IgD-negative memory B cell (primary cell): Measurements from ENCODE around the gene CIB4. TPM values are rescaled to one million over a fixed set of nuclear protein-coding genes. Genes with fewer than 3 reads are reported as not detected.
"Not testable (repeated sequence)": the region's sequence is repeated elsewhere in the genome, so short reads cannot be mapped to it uniquely, and the experiment has no call there.

ENCODE experiments used
- H3K27ac Mint-ChIP-seq, 3 donors: one replicate each; pipeline ENCODE4 v1.8.0; 2020 to 2022; ENCODE audit warnings: mild to moderate bottlenecking in 3 of 3, mixed read lengths in 3 of 3, moderate library complexity in 1 of 3
- H3K27me3 Mint-ChIP-seq: one replicate; pipeline ENCODE4 v1.8.0; 2021; ENCODE audit warnings: mixed read lengths
- H3K36me3 Mint-ChIP-seq: one replicate; pipeline ENCODE4 v1.8.0; 2020; ENCODE audit warnings: mild to moderate bottlenecking, mixed read lengths
- H3K4me1 Mint-ChIP-seq, 3 donors: one replicate each; pipeline ENCODE4 v1.8.0; 2020 to 2022; ENCODE audit warnings: mixed read lengths in 3 of 3, mild to moderate bottlenecking in 1 of 3
- H3K4me3 Mint-ChIP-seq, 4 donors: one replicate each; pipeline ENCODE4 v1.8.0; 2020 to 2022; ENCODE audit warnings: mild to moderate bottlenecking in 4 of 4, mixed read lengths in 4 of 4, moderate library complexity in 3 of 4
- H3K9me3 Mint-ChIP-seq, 3 donors: one replicate each; pipeline ENCODE4 v1.8.0; 2020 to 2021; ENCODE audit warnings: mixed read lengths in 3 of 3, mild to moderate bottlenecking in 1 of 3
- polyA plus RNA-seq: library from polyadenylated mRNA; unstranded; fragments of 300-500 nt; fragmentation: Illumina TruSeq; gene quantifications from one replicate; pipeline ENCODE4 v1.2.3, GENCODE V29; 2021

The CIB4 gene
- polyA plus RNA-seq, 1 donor from 2014 or later, result not detected

GRCh38 chr2:26672112-26672817 is 31.1 kb upstream of the CIB4 start:
- no peaks in the 10 kb centered on the region for H3K36me3 Mint-ChIP-seq
- H3K4me1 Mint-ChIP-seq, result no peaks in the 10 kb centered on the region
- H3K27ac Mint-ChIP-seq, result no peak overlapping the region
- H3K9me3 Mint-ChIP-seq, result peaks cover 0 to 3% (median 0%) of the 10 kb centered on the region in 3 donors
- peaks cover 28% of the 10 kb centered on the region for H3K27me3 Mint-ChIP-seq
- H3K4me3 Mint-ChIP-seq, result no peak overlapping the region

GRCh38 chr2:26671691-26672090 is 30.5 kb upstream of the CIB4 start:
- Mint-ChIP-seq H3K9me3 (peaks cover 0 to 4% (median 0%) of the 10 kb centered on the region in 3 donors), H3K4me1 (no peaks in the 10 kb centered on the region), H3K27ac (no peak overlapping the region), H3K4me3 (no peak overlapping the region), H3K36me3 (no peaks in the 10 kb centered on the region), H3K27me3 (peaks cover 28% of the 10 kb centered on the region)

GRCh38 chr2:26670931-26671460 is 29.8 kb upstream of the CIB4 start:
- no peaks in the 10 kb centered on the region for H3K36me3 Mint-ChIP-seq
- H3K27ac Mint-ChIP-seq, result no peak overlapping the region
- H3K4me3 Mint-ChIP-seq, result no peak overlapping the region
- H3K27me3 Mint-ChIP-seq, result peaks cover 28% of the 10 kb centered on the region
- no peaks in the 10 kb centered on the region for H3K4me1 Mint-ChIP-seq
- H3K9me3 Mint-ChIP-seq, result peaks cover 0 to 8% (median 0%) of the 10 kb centered on the region in 3 donors

GRCh38 chr2:26670171-26670570 is 29.0 kb upstream of the CIB4 start:
- Mint-ChIP-seq H3K27me3 (peaks cover 28% of the 10 kb centered on the region), H3K27ac (no peak overlapping the region), H3K4me1 (no peaks in the 10 kb centered on the region), H3K9me3 (peaks cover 0 to 12% (median 0%) of the 10 kb centered on the region in 3 donors), H3K36me3 (no peaks in the 10 kb centered on the region), H3K4me3 (no peak overlapping the region)

- Mint-ChIP-seq H3K9me3 (peaks cover 0 to 12% (median 0%) of the 10 kb centered on the region in 3 donors), H3K27ac (no peak overlapping the region), H3K4me1 (no peaks in the 10 kb centered on the region), H3K27me3 (peaks cover 24% of the 10 kb centered on the region), H3K4me3 (no peak overlapping the region), H3K36me3 (no peaks in the 10 kb centered on the region)
Observed at GRCh38 chr2:26668856-26669750, 27.9 kb upstream of the CIB4 start.

GRCh38 chr2:26668041-26668440 is 26.9 kb upstream of the CIB4 start:
- Mint-ChIP-seq H3K9me3 (peaks cover 0 to 15% (median 0%) of the 10 kb centered on the region in 3 donors), H3K36me3 (no peaks in the 10 kb centered on the region), H3K4me1 (no peaks in the 10 kb centered on the region), H3K4me3 (no peak overlapping the region), H3K27ac (no peak overlapping the region), H3K27me3 (peaks cover 24% of the 10 kb centered on the region)

GRCh38 chr2:26666671-26667070 is 25.5 kb upstream of the CIB4 start:
- Mint-ChIP-seq H3K36me3 (no peaks in the 10 kb centered on the region), H3K4me3 (no peak overlapping the region), H3K27ac (no peak overlapping the region), H3K9me3 (peaks cover 0 to 16% (median 0%) of the 10 kb centered on the region in 3 donors), H3K27me3 (peaks cover 20% of the 10 kb centered on the region), H3K4me1 (no peaks in the 10 kb centered on the region)

- not testable (repeated sequence) for H3K4me1 Mint-ChIP-seq, H3K4me3 Mint-ChIP-seq, H3K27ac Mint-ChIP-seq, H3K36me3 Mint-ChIP-seq
- Mint-ChIP-seq H3K27me3 (peaks cover 13% of the 10 kb centered on the region), H3K9me3 (peaks cover 2 to 25% (median 5%) of the 10 kb centered on the region in 3 donors)
Observed at GRCh38 chr2:26665296-26665695, 24.1 kb upstream of the CIB4 start.

GRCh38 chr2:26660363-26660962 is 19.3 kb upstream of the CIB4 start:
- H3K36me3 Mint-ChIP-seq, result peaks cover 4% of the 10 kb centered on the region
- peaks cover 2 to 25% (median 17%) of the 10 kb centered on the region in 3 donors for H3K9me3 Mint-ChIP-seq
- peaks cover 10% of the 10 kb centered on the region for H3K27me3 Mint-ChIP-seq
- H3K4me3 Mint-ChIP-seq, result peak overlapping the region in 1 of 4 donors; percentile 65
- no peak overlapping the region for H3K27ac Mint-ChIP-seq
- peaks cover 0 to 2% (median 0%) of the 10 kb centered on the region in 3 donors for H3K4me1 Mint-ChIP-seq

GRCh38 chr2:26658691-26659346 is 17.7 kb upstream of the CIB4 start:
- H3K27ac Mint-ChIP-seq, result no peak overlapping the region
- H3K36me3 Mint-ChIP-seq, result peaks cover 4% of the 10 kb centered on the region
- H3K27me3 Mint-ChIP-seq, result peaks cover 10% of the 10 kb centered on the region
- H3K9me3 Mint-ChIP-seq, result peaks cover 2 to 25% (median 17%) of the 10 kb centered on the region in 3 donors
- H3K4me3 Mint-ChIP-seq, result no peak overlapping the region
- H3K4me1 Mint-ChIP-seq, result peaks cover 0 to 2% (median 0%) of the 10 kb centered on the region in 3 donors

GRCh38 chr2:26657265-26657664 is 16.1 kb upstream of the CIB4 start:
- H3K4me1 Mint-ChIP-seq, result peaks cover 0 to 2% (median 0%) of the 10 kb centered on the region in 3 donors
- peaks cover 12% of the 10 kb centered on the region for H3K27me3 Mint-ChIP-seq
- H3K4me3 Mint-ChIP-seq, result no peak overlapping the region
- peaks cover 4% of the 10 kb centered on the region for H3K36me3 Mint-ChIP-seq
- H3K9me3 Mint-ChIP-seq, result peaks cover 2 to 22% (median 19%) of the 10 kb centered on the region in 3 donors
- H3K27ac Mint-ChIP-seq, result no peak overlapping the region

- Mint-ChIP-seq H3K4me1 (no peaks in the 10 kb centered on the region), H3K27ac (no peak overlapping the region), H3K9me3 (peaks cover 0 to 17% (median 17%) of the 10 kb centered on the region in 3 donors), H3K4me3 (no peak overlapping the region), H3K36me3 (peaks cover under 1% of the 10 kb centered on the region), H3K27me3 (peaks cover 19% of the 10 kb centered on the region)
Observed at GRCh38 chr2:26655611-26656195, 14.5 kb upstream of the CIB4 start.

GRCh38 chr2:26655120-26655519 is 14.0 kb upstream of the CIB4 start:
- not testable (repeated sequence) for H3K36me3 Mint-ChIP-seq, H3K4me1 Mint-ChIP-seq, H3K4me3 Mint-ChIP-seq, H3K27ac Mint-ChIP-seq
- H3K27me3 Mint-ChIP-seq, result peaks cover 19% of the 10 kb centered on the region
- peaks cover 0 to 13% (median 12%) of the 10 kb centered on the region in 3 donors for H3K9me3 Mint-ChIP-seq

GRCh38 chr2:26654061-26654340 is 12.8 kb upstream of the CIB4 start:
- Mint-ChIP-seq H3K27ac (no peak overlapping the region), H3K36me3 (no peaks in the 10 kb centered on the region), H3K4me1 (no peaks in the 10 kb centered on the region), H3K9me3 (peaks cover 0 to 8% (median 7%) of the 10 kb centered on the region in 3 donors), H3K4me3 (no peak overlapping the region), H3K27me3 (peaks cover 19% of the 10 kb centered on the region)
